Hepatocyte (in vitro differentiated cells): ENCODE results near the gene MAGI1. TPM values are rescaled to one million over a fixed set of nuclear protein-coding genes. Genes with fewer than 3 reads are reported as not detected.

ENCODE experiments used
- DNase-seq: peaks from one replicate; pipeline ENCODE4 v3.0.0-alpha.2; 2016; ENCODE audit warnings: low spot score
- H2AFZ ChIP-seq: fragments of 200-600 bp; sonication (generic); 2 replicates; pipeline ENCODE4 v1.6.0; 2016; ENCODE audit warnings: antibody characterized with exemption, mild to moderate bottlenecking
- H3K27ac ChIP-seq: fragments of 200-600 bp; sonication (generic); 2 replicates; pipeline ENCODE4 v1.5.1; 2016; ENCODE audit warnings: mild to moderate bottlenecking
- H3K27me3 ChIP-seq: fragments of 200-600 bp; sonication (generic); 2 replicates; pipeline ENCODE4 v1.6.1; 2016
- H3K36me3 ChIP-seq: fragments of 200-600 bp; sonication (generic); replicated peaks from 2 replicates; pipeline ENCODE4 v1.5.1; 2016; ENCODE audit warnings: low read depth; ENCODE audit not compliant: insufficient read depth
- H3K4me1 ChIP-seq: fragments of 200-600 bp; sonication (generic); 2 replicates; pipeline ENCODE4 v1.5.1; 2016; ENCODE audit warnings: mild to moderate bottlenecking, moderate library complexity; ENCODE audit not compliant: insufficient read depth
- H3K4me2 ChIP-seq: fragments of 200-600 bp; sonication (generic); 2 replicates; pipeline ENCODE4 v1.6.0; 2016
- H3K4me3 ChIP-seq: fragments of 200-600 bp; sonication (generic); 2 replicates; pipeline ENCODE4 v1.5.1; 2016; ENCODE audit warnings: mild to moderate bottlenecking
- H3K79me2 ChIP-seq: fragments of 200-600 bp; sonication (generic); 2 replicates; pipeline ENCODE4 v1.6.0; 2017; ENCODE audit warnings: mild to moderate bottlenecking
- H3K9me2 ChIP-seq: fragments of 200-600 bp; sonication (generic); replicated peaks from 2 replicates; pipeline ENCODE4 v1.6.0; 2017; ENCODE audit warnings: mild to moderate bottlenecking; ENCODE audit not compliant: insufficient read depth
- H3K9me3 ChIP-seq: fragments of 200-600 bp; sonication (generic); 2 replicates; pipeline ENCODE4 v1.5.1; 2016; ENCODE audit warnings: low read depth, mild to moderate bottlenecking
- H4K20me1 ChIP-seq: fragments of 200-600 bp; sonication (generic); 2 replicates; pipeline ENCODE4 v1.6.0; 2016; ENCODE audit warnings: mild to moderate bottlenecking; ENCODE audit not compliant: insufficient read depth, poor library complexity, severe bottlenecking
- CTCF ChIP-seq: fragments of 200-600 bp; sonication (generic); IDR thresholded peaks from 2 replicates; pipeline ENCODE4 v1.5.1; 2016; ENCODE audit warnings: antibody characterized with exemption, mild to moderate bottlenecking; ENCODE audit not compliant: poor library complexity
- EZH2 ChIP-seq: fragments of 200-600 bp; sonication (generic); IDR thresholded peaks from 2 replicates; pipeline ENCODE4 v1.6.1; 2016; ENCODE audit warnings: antibody characterized with exemption, mild to moderate bottlenecking, borderline replicate concordance
- EZH2phosphoT487 ChIP-seq: fragments of 200-600 bp; sonication (generic); IDR thresholded peaks from one replicate; pipeline ENCODE4 v1.6.1; 2018; ENCODE audit warnings: antibody characterized with exemption, mild to moderate bottlenecking, low read depth, moderate library complexity; ENCODE audit not compliant: unreplicated experiment, severe bottlenecking
- WGBS: methylation state at CpG from one replicate; pipeline ENCODE4 v1.1.6; 2016; ENCODE audit warnings: low lambda C conversion rate; ENCODE audit errors: missing lambda C conversion rate; 5-methylcytosine and 5-hydroxymethylcytosine counted together
- polyA plus RNA-seq: library from polyadenylated mRNA; unstranded; fragments of >200 nt; fragmentation: Nextera tagmentation; extraction: Ambion mirVana; gene quantifications from 2 replicates; pipeline ENCODE4 v1.2.1, GENCODE V29; 2016
- total RNA-seq: library from RNA; depleted of rRNA; stranded (reverse); fragments of >200 nt; gene quantifications from 2 replicates; pipeline ENCODE4 v1.2.3, GENCODE V29; 2014

Gene MAGI1
- total and polyA plus RNA-seq, 2 experiments from 2014 or later = 26.2 to 43.5 TPM

- no peak overlapping the region for H3K27ac ChIP-seq
- no peak overlapping the region for H2AFZ ChIP-seq
- H3K9me2 ChIP-seq = no peaks in the 10 kb centered on the region
- peaks cover 18% of the 10 kb centered on the region for H3K79me2 ChIP-seq
- TF ChIP-seq CTCF (no peak), EZH2phosphoT487 (no peak), EZH2 (no peak)
- H3K4me2 ChIP-seq = no peak overlapping the region
- H3K36me3 ChIP-seq = no peaks in the 10 kb centered on the region
- H4K20me1 ChIP-seq = no peaks in the 10 kb centered on the region
- 80% methylated on average over 3 of the region's 3 CpGs for WGBS
- no peaks in the 10 kb centered on the region for H3K4me1 ChIP-seq
- DNase-seq = no peak
- H3K27me3 ChIP-seq = no peaks in the 10 kb centered on the region
- no peaks in the 10 kb centered on the region for H3K9me3 ChIP-seq
- H3K4me3 ChIP-seq = no peak overlapping the region
Observed at GRCh38 chr3:65627062-65627461, 411.7 kb downstream of the MAGI1 start.

GRCh38 chr3:65625305-65625704, 413.4 kb downstream of the MAGI1 start:
- H3K79me2 ChIP-seq = peaks cover 9% of the 10 kb centered on the region
- WGBS = 61% methylated on average over 3 of the region's 3 CpGs
- no peak overlapping the region for H3K4me2 ChIP-seq
- H3K27me3 ChIP-seq = no peaks in the 10 kb centered on the region
- H4K20me1 ChIP-seq = no peaks in the 10 kb centered on the region
- peak overlapping the region; percentile 16 for H3K27ac ChIP-seq
- H3K36me3 ChIP-seq = no peaks in the 10 kb centered on the region
- H3K4me1 ChIP-seq = no peaks in the 10 kb centered on the region
- H3K4me3 ChIP-seq = no peak overlapping the region
- H3K9me2 ChIP-seq = no peaks in the 10 kb centered on the region
- TF ChIP-seq EZH2 (no peak), EZH2phosphoT487 (no peak), CTCF (no peak)
- H3K9me3 ChIP-seq = no peaks in the 10 kb centered on the region
- DNase-seq = peak; percentile 22
- no peak overlapping the region for H2AFZ ChIP-seq

- TF ChIP-seq EZH2phosphoT487 (no peak), CTCF (no peak), EZH2 (no peak)
- no peaks in the 10 kb centered on the region for H3K36me3 ChIP-seq
- H3K4me2 ChIP-seq = no peak overlapping the region
- H4K20me1 ChIP-seq = no peaks in the 10 kb centered on the region
- no peaks in the 10 kb centered on the region for H3K9me3 ChIP-seq
- H3K27ac ChIP-seq = no peak overlapping the region
- H3K27me3 ChIP-seq = no peaks in the 10 kb centered on the region
- H3K79me2 ChIP-seq = peaks cover 14% of the 10 kb centered on the region
- WGBS = 90% methylated on average over 1 of the region's 1 CpG
- DNase-seq = no peak
- no peak overlapping the region for H2AFZ ChIP-seq
- H3K4me3 ChIP-seq = no peak overlapping the region
- H3K4me1 ChIP-seq = peaks cover 8% of the 10 kb centered on the region
- no peaks in the 10 kb centered on the region for H3K9me2 ChIP-seq
Observed at GRCh38 chr3:65623362-65623761, 415.4 kb downstream of the MAGI1 start.

GRCh38 chr3:65619888-65620287, 418.8 kb downstream of the MAGI1 start:
- 62% methylated on average over 1 of the region's 1 CpG for WGBS
- Histone ChIP-seq H3K36me3 (no peaks in the 10 kb centered on the region), H3K4me3 (no peak overlapping the region), H3K9me3 (no peaks in the 10 kb centered on the region), H3K27me3 (no peaks in the 10 kb centered on the region), H3K9me2 (no peaks in the 10 kb centered on the region), H3K79me2 (peaks cover 14% of the 10 kb centered on the region), H3K4me2 (no peak overlapping the region), H2AFZ (no peak overlapping the region), H3K4me1 (peaks cover 8% of the 10 kb centered on the region), H3K27ac (peak overlapping the region; percentile 24), H4K20me1 (no peaks in the 10 kb centered on the region)
- no peak for DNase-seq
- TF ChIP-seq EZH2phosphoT487 (no peak), CTCF (no peak)
